Heart right ventricle (tissue), 16 donors: ENCODE data around the gene OR2H1. TPM values are rescaled to one million over a fixed set of nuclear protein-coding genes. Genes with fewer than 3 reads are reported as not detected.

Experiments
- ATAC-seq, 8 donors: fragments of 200-7000 bp; cut with Tn5 transposase; one replicate each; pipeline ENCODE4 v1.9.1; 2020; ENCODE audit warnings: mild to moderate bottlenecking in 8 of 8, moderate library complexity in 8 of 8, moderate number of reproducible peaks in 1 of 8
- DNase-seq, 2 donors: peaks; one replicate each; pipeline ENCODE4 v3.0.0-alpha.2; 2020
- H3K27ac ChIP-seq, 10 donors: fragments of 200-600 bp; sonication (generic) in 2 of 10; one replicate each; pipeline versions ENCODE4 v1.5.0 to v1.8.0; 2020 to 2022; ENCODE audit warnings: mild to moderate bottlenecking in 3 of 10
- H3K27me3 ChIP-seq, 7 donors: fragments of 200-600 bp; one replicate each; pipeline ENCODE4 v1.8.0; 2021 to 2022; ENCODE audit warnings: mild to moderate bottlenecking in 2 of 7
- H3K36me3 ChIP-seq, 9 donors: fragments of 200-600 bp; sonication (generic) in 1 of 9; one replicate each; pipeline versions ENCODE4 v1.5.0 to v1.8.0; 2020 to 2022; ENCODE audit warnings: mild to moderate bottlenecking in 2 of 9
- H3K4me1 ChIP-seq, 9 donors: fragments of 200-600 bp; sonication (generic) in 1 of 9; one replicate each; pipeline versions ENCODE4 v1.5.0 to v1.8.0; 2020 to 2022; ENCODE audit warnings: mild to moderate bottlenecking in 4 of 9
- H3K4me3 ChIP-seq, 10 donors: fragments of 200-600 bp; sonication (generic) in 2 of 10; one replicate each; pipeline versions ENCODE4 v1.5.0 to v1.8.0; 2020 to 2022; ENCODE audit warnings: mild to moderate bottlenecking in 7 of 10, moderate library complexity in 2 of 10
- H3K9me3 ChIP-seq, 11 donors: fragments of 200-600 bp in 10 of 11; sonication (generic) in 2 of 11; one replicate each; pipeline versions ENCODE4 v1.5.0 to v1.8.0; 2013 to 2022; ENCODE audit warnings: mild to moderate bottlenecking in 2 of 11, control low read depth in 1 of 11, moderate library complexity in 1 of 11
- WGBS, 2 donors: extraction: QIAGEN DNeasy Blood & Tissue Kit; methylation state at CpG; one replicate each; pipeline ENCODE4 v1.1.7; 2013; ENCODE audit warnings: inconsistent platforms in 1 of 2; 5-methylcytosine and 5-hydroxymethylcytosine counted together
- intact Hi-C, 10 donors: fragments of 100-400 bp; cut with DNase I; formaldehyde crosslinking; loops; one replicate each; pipeline versions ENCODE4 v1.11.1 to v1.14.2; 2022
- polyA plus RNA-seq, 2 donors: library from polyadenylated mRNA; stranded (reverse); fragments of 200-250 nt; gene quantifications; one replicate each; pipeline ENCODE4 v1.2.3, GENCODE V29; 2013
- total RNA-seq, 10 donors: library from RNA; stranded (reverse); fragmentation: NEBNext Ultra II Directional in 3 of 10; extraction: Animal tissue kit (Norgen Biotek cat#: 25700) in 3 of 10; gene quantifications; one replicate each; pipeline versions ENCODE4 v1.2.1 to v1.2.4, GENCODE V29; 2021 to 2023
- TF ChIP-seq, protein P1 (sequence below), 9 donors: fragments of 200-600 bp; sonication (generic) in 2 of 9; IDR thresholded peaks; one replicate each; pipeline versions ENCODE4 v1.5.0 to v1.8.0; 2021 to 2022; ENCODE audit warnings: antibody characterized with exemption in 9 of 9, mild to moderate bottlenecking in 5 of 9, moderate library complexity in 1 of 9
- donor health status: Arrhythmogenic right ventricular cardiomyopathy.
- donor health status: ischemic (EF 13 %, LVEDD 7.1; RV severe dilation, severe dysfunction).
- donor health status: healthy with polysubstance abuse.
- donor health status: DM: no; HTN: yes; CAD: no.
- donor health status: DM: no; HTN: no; CAD: no.
- donor health status: ischemic (EF 25% LVEDD 6.9; RV normal size, moderate dysfunction).
- donor health status: ischemic (EF 25% LVEDD 5.7; RV mildly dilated, moderate dysfunction).
- donor health status: healthy.
- donor health status: DM: yes; HTN: yes; CAD: no.
- donor health status: Ischemic cardiomyopathy.
- donor health status: ischemic (EF 35%, LVEDD 5.7; RV mildly dilated, moderate dysfunction).
- donor health status: nonischemic (EF 11% LVEDD 7.7; RV severe dilation, severe dysfunction).
- donor health status: DM: yes; HTN: yes; CAD: no.
- donor health status: PGD.
- donor health status: ischemic (EF 29% LVEDD 5.4; RV normal size, mild dysfunction).
- donor health status: nonischemic (EF 23%, LVEDD 6.1; RV moderate dilation, normal function).

OR2H1 gene
- total and polyA plus RNA-seq, 12 donors: not detected

DNA sequence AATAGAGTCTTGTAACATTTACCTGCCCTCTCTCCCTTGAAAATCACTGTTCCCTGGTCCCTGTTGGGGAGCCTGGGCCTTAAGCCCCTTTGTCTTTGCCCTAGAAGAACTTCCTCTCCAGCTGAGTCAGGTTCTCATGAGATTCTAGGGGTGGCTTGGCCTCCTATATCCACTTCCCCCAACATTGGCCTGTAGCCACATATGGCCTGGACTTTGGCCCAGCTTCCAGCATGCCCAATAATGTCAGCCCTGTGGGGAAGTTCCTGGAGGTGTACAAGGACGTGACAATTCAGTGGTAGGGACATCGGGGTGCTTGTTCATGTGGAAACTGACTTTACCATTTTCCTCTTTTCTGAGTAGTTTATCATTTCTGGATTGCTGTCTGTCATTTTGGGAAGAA lies 48.0 kb downstream of the OR2H1 start:
- H3K4me1 ChIP-seq: no peaks in the 10 kb centered on the region
- no peak overlapping the region for H3K4me3 ChIP-seq
- intact Hi-C loops: no loop called here
- peaks cover 0 to 39% (median 15%) of the 10 kb centered on the region in 7 donors for H3K27me3 ChIP-seq
- H3K27ac ChIP-seq: no peak overlapping the region
- WGBS, 2 donors: 68 to 71% methylated on average over 2 of the region's 2 CpGs
- H3K36me3 ChIP-seq: no peaks in the 10 kb centered on the region
- TF ChIP-seq, protein P1, sequence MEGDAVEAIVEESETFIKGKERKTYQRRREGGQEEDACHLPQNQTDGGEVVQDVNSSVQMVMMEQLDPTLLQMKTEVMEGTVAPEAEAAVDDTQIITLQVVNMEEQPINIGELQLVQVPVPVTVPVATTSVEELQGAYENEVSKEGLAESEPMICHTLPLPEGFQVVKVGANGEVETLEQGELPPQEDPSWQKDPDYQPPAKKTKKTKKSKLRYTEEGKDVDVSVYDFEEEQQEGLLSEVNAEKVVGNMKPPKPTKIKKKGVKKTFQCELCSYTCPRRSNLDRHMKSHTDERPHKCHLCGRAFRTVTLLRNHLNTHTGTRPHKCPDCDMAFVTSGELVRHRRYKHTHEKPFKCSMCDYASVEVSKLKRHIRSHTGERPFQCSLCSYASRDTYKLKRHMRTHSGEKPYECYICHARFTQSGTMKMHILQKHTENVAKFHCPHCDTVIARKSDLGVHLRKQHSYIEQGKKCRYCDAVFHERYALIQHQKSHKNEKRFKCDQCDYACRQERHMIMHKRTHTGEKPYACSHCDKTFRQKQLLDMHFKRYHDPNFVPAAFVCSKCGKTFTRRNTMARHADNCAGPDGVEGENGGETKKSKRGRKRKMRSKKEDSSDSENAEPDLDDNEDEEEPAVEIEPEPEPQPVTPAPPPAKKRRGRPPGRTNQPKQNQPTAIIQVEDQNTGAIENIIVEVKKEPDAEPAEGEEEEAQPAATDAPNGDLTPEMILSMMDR (IDR thresholded peaks at IDR 0.05): no peak
- ATAC-seq (no peak), DNase-seq (no peak)
- H3K9me3 ChIP-seq: no peaks in the 10 kb centered on the region

DNA sequence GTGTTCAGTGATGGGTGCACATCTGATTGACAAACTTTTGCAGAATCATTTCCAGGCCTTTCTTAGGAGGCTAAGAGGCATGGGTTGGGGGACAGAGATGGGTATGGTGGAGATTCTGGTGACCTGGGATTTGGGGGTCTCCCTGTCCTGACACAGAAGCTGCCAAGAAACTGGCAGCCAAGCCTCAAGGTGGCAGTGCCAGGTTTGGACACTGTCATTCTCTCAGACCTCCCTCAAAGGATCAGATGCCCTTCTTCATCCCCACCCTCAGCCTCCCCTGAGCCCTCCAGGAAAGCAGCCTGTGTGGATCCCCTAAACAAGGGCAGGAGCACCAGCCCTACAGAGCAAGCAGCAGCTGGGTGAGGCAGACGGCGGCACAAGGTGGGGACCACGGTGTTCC lies 48.9 kb downstream of the OR2H1 start:
- TF ChIP-seq, protein P1 (IDR thresholded peaks at IDR 0.05): no peak
- H3K4me1 ChIP-seq: no peaks in the 10 kb centered on the region
- 93 to 94% methylated on average over 3 of the region's 3 CpGs for WGBS, 2 donors
- H3K36me3 ChIP-seq: no peaks in the 10 kb centered on the region
- ATAC-seq (no peak), DNase-seq (no peak)
- intact Hi-C loops: no loop called here
- no peaks in the 10 kb centered on the region for H3K9me3 ChIP-seq
- H3K27ac ChIP-seq: no peak overlapping the region
- peaks cover 0 to 34% (median 12%) of the 10 kb centered on the region in 7 donors for H3K27me3 ChIP-seq
- H3K4me3 ChIP-seq: no peak overlapping the region

DNA sequence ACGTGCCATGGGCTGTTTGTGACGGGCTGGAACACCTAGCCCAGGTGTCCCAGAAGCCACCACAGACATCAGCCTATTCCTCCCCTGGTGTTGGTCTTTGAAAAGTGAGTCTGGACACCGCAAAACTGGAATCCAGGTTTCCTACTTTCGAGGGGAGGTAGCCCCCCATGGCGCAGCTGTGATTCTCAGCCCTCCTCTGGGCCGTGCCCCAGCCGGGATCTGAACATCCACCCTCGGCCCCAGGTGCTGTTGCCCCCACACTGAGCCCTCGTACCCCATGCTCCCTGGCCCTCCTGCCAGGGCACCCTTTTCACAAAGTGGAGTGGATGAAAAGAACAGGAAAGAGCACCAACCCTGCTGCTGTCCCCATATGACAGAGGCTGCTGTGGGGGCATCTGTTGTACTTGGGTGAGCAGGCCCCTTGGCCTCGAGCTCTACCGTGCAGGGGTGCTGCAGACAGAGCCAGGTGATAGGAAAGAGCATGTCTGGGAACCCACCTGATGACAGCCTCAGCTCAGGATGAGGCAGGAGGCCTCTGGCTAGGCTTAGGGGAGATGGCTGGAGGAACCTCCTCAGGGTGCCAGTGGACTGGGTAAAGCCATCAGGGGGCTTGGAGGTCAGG lies 49.6 kb downstream of the OR2H1 start:
- no peak for DNase-seq
- no peak for ATAC-seq
- TF ChIP-seq, protein P1 (IDR thresholded peaks at IDR 0.05): no peak
- WGBS, 2 donors: 68 to 77% methylated on average over 11 of the region's 11 CpGs
- Histone ChIP-seq H3K27me3 (peaks cover 0 to 28% (median 4%) of the 10 kb centered on the region in 7 donors), H3K36me3 (no peaks in the 10 kb centered on the region), H3K4me3 (no peak overlapping the region), H3K27ac (no peak overlapping the region), H3K9me3 (no peaks in the 10 kb centered on the region), H3K4me1 (no peaks in the 10 kb centered on the region)
- intact Hi-C loops: no loop called here

DNA sequence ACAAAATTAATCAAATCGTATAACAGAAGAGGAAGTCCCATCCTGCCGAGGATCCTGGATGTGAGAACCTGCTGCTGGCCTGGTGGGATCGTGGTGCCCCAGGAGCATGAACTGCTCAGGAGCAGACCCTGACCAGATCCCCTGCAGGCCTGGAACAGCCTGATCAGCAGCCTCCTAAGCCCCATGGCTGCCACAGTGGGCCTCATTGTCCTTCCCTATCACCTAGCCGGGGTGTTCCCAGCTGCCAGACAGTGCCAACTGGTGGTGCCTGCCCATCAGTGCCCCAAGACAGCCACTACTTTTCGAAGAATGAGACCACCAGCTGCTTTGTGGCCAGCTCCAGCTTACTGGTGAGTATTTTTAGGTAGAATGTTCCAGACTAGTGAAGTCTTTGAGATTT lies 50.4 kb downstream of the OR2H1 start:
- WGBS, 2 donors: 83 to 86% methylated on average over 5 of the region's 5 CpGs
- Histone ChIP-seq H3K4me1 (no peaks in the 10 kb centered on the region), H3K36me3 (no peaks in the 10 kb centered on the region), H3K9me3 (no peaks in the 10 kb centered on the region), H3K27me3 (peaks cover 0 to 24% (median 4%) of the 10 kb centered on the region in 7 donors), H3K4me3 (no peak overlapping the region), H3K27ac (no peak overlapping the region)
- intact Hi-C loops: no loop called here
- ATAC-seq (no peak), DNase-seq (no peak)
- TF ChIP-seq, protein P1 (IDR thresholded peaks at IDR 0.05): no peak
